ENCODE results near the gene ANKRD29.

Gene ANKRD29

GRCh38 chr18:23570912-23571504 is 91.7 kb downstream of the ANKRD29 start:
- Histone ChIP-seq H2AFZ (ENCODE audit: low read length) (no peak overlapping the region), H3K9me2 (replicated peaks; ENCODE audit: low read depth, low read length) (no peaks in the 10 kb centered on the region), H3K79me2 (ENCODE audit: insufficient read depth, low read length) (0 out of 2 replicates have a peak, but pooled peaks cover 4% of the 10 kb centered on the region), H4K20me1 (ENCODE audit: insufficient read depth, low read length, poor library complexity, severe bottlenecking) (no peaks in the 10 kb centered on the region), H3F3A (ENCODE audit: low read depth) (no peaks in the 10 kb centered on the region), H3K4me1 (ENCODE audit: insufficient read depth, low read length, poor library complexity, severe bottlenecking) (peaks cover 16% of the 10 kb centered on the region), H3K4me2 (ENCODE audit: low read depth, low read length, poor library complexity, severe bottlenecking) (no peak overlapping the region), H3K4me3 (ENCODE audit: low read length, poor library complexity, severe bottlenecking) (no peak overlapping the region), H3K36me3 (ENCODE audit: insufficient read depth, low read length) (peaks cover 57% of the 10 kb centered on the region), H3K27me3 (ENCODE audit: insufficient read depth, low read length, poor library complexity, severe bottlenecking) (no peaks in the 10 kb centered on the region), H3K9ac (ENCODE audit: low read depth, low read length, poor library complexity, severe bottlenecking) (no peak overlapping the region), H3K9me3 (ENCODE audit: insufficient read depth, low read depth, low read length) (no peaks in the 10 kb centered on the region)
- TF ChIP-seq CTCF (conservative IDR thresholded peaks at IDR 0.05; ENCODE audit: low read length), result no peak
- no peak for TF ChIP-seq EZH2phosphoT487 (IDR thresholded peaks at IDR 0.05; ENCODE audit: borderline replicate concordance)

DNA sequence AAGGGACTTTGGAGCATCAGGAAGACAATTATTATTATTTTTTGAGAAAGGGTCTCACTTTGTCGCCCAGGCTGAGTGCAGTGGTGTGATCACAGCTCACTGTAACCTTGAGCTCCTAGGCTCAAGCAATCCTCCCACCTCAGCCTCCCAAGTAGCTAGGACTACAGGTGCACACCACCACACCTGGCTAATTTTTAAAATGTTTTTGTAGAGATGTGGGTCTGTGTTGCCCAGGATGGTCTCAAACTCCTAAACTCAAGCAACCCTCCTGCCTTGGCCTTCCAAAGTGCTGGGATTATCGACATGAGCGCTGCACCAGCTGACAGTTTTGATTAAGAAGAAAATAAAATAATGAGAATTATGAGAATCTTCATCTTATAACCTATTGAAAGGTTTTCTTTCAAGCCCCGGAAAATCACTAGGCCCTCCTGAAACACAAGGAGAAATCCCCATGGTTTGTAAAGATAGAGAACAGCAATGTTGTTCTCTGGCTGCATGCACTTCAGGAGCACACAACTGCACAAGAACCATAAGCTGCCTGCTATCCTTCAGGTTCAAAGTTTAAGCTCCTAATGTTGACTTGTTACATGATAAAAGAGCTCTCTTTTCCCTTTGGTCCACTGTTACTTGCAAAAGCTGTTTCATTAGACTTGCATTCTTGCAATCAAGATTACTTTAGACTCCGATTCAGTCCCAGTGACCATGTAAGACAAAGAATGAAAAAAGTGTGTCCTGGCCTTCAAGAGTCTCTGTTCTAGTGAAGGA is 93.2 kb downstream of the ANKRD29 start:
- Histone ChIP-seq H3F3A (ENCODE audit: low read depth) (no peaks in the 10 kb centered on the region), H3K4me2 (ENCODE audit: low read depth, low read length, poor library complexity, severe bottlenecking) (no peak overlapping the region), H3K9me2 (replicated peaks; ENCODE audit: low read depth, low read length) (no peaks in the 10 kb centered on the region), H3K79me2 (ENCODE audit: insufficient read depth, low read length) (0 out of 2 replicates have a peak, but pooled peaks cover 4% of the 10 kb centered on the region), H3K27me3 (ENCODE audit: insufficient read depth, low read length, poor library complexity, severe bottlenecking) (no peaks in the 10 kb centered on the region), H3K36me3 (ENCODE audit: insufficient read depth, low read length) (peaks cover 57% of the 10 kb centered on the region), H2AFZ (ENCODE audit: low read length) (no peak overlapping the region), H3K4me1 (ENCODE audit: insufficient read depth, low read length, poor library complexity, severe bottlenecking) (peaks cover 7% of the 10 kb centered on the region), H4K20me1 (ENCODE audit: insufficient read depth, low read length, poor library complexity, severe bottlenecking) (no peaks in the 10 kb centered on the region), H3K9ac (ENCODE audit: low read depth, low read length, poor library complexity, severe bottlenecking) (no peak overlapping the region), H3K4me3 (ENCODE audit: low read length, poor library complexity, severe bottlenecking) (no peak overlapping the region), H3K9me3 (ENCODE audit: insufficient read depth, low read depth, low read length) (no peaks in the 10 kb centered on the region)
- TF ChIP-seq EZH2phosphoT487 (IDR thresholded peaks at IDR 0.05; ENCODE audit: borderline replicate concordance), result no peak
- TF ChIP-seq CTCF (conservative IDR thresholded peaks at IDR 0.05; ENCODE audit: low read length), result no peak

GRCh38 chr18:23568281-23569138 is 94.2 kb downstream of the ANKRD29 start:
- H3K27me3 ChIP-seq (ENCODE audit: insufficient read depth, low read length, poor library complexity, severe bottlenecking), result no peaks in the 10 kb centered on the region
- no peaks in the 10 kb centered on the region for H3K4me1 ChIP-seq (ENCODE audit: insufficient read depth, low read length, poor library complexity, severe bottlenecking)
- peaks cover 57% of the 10 kb centered on the region for H3K36me3 ChIP-seq (ENCODE audit: insufficient read depth, low read length)
- H3K4me3 ChIP-seq (ENCODE audit: low read length, poor library complexity, severe bottlenecking), result no peak overlapping the region
- H3K9me2 ChIP-seq (replicated peaks; ENCODE audit: low read depth, low read length), result no peaks in the 10 kb centered on the region
- H3K79me2 ChIP-seq (ENCODE audit: insufficient read depth, low read length), result 0 out of 2 replicates have a peak, but pooled peaks cover 2% of the 10 kb centered on the region
- H3F3A ChIP-seq (ENCODE audit: low read depth), result no peaks in the 10 kb centered on the region
- H3K9ac ChIP-seq (ENCODE audit: low read depth, low read length, poor library complexity, severe bottlenecking), result no peak overlapping the region
- no peak overlapping the region for H3K4me2 ChIP-seq (ENCODE audit: low read depth, low read length, poor library complexity, severe bottlenecking)
- no peaks in the 10 kb centered on the region for H3K9me3 ChIP-seq (ENCODE audit: insufficient read depth, low read depth, low read length)
- no peak overlapping the region for H2AFZ ChIP-seq (ENCODE audit: low read length)
- no peaks in the 10 kb centered on the region for H4K20me1 ChIP-seq (ENCODE audit: insufficient read depth, low read length, poor library complexity, severe bottlenecking)
- no peak for TF ChIP-seq EZH2phosphoT487 (IDR thresholded peaks at IDR 0.05; ENCODE audit: borderline replicate concordance)
- TF ChIP-seq CTCF (conservative IDR thresholded peaks at IDR 0.05; ENCODE audit: low read length), result no peak

All from Loucy (cell line).